Mesothelial cell of epicardium (in vitro differentiated cells): ENCODE measurements around the gene PDE2A. TPM values are rescaled to one million over a fixed set of nuclear protein-coding genes. Genes with fewer than 3 reads are reported as not detected.
A peak's percentile ranks its signal among the peaks of the same experiment; 100 is the strongest.

Experiments used
- DNase-seq, 2 experiments: peaks; one replicate each; pipeline ENCODE4 v3.0.0; 2021; ENCODE audit warnings: low spot score in 2 of 2; ENCODE audit not compliant: unreplicated experiment in 2 of 2
- H3K27ac Mint-ChIP-seq: 2 replicates; pipeline ENCODE4 v1.8.0; 2021; ENCODE audit warnings: mixed read lengths
- H3K27me3 Mint-ChIP-seq: 2 replicates; pipeline ENCODE4 v1.8.0; 2021; ENCODE audit warnings: low read depth, mixed read lengths
- H3K36me3 Mint-ChIP-seq: 2 replicates; pipeline ENCODE4 v1.8.0; 2021; ENCODE audit warnings: mixed read lengths
- H3K4me1 Mint-ChIP-seq: 2 replicates; pipeline ENCODE4 v1.8.0; 2021; ENCODE audit warnings: mixed read lengths
- H3K4me3 Mint-ChIP-seq: 2 replicates; pipeline ENCODE4 v1.8.0; 2021; ENCODE audit warnings: mild to moderate bottlenecking, moderate library complexity, mixed read lengths
- H3K9me3 Mint-ChIP-seq: 2 replicates; pipeline ENCODE4 v1.8.0; 2021; ENCODE audit warnings: mixed read lengths
- total RNA-seq: library from RNA; stranded (reverse); gene quantifications from 3 replicates; pipeline ENCODE4 v1.2.1, GENCODE V29; 2021
- TF ChIP-seq, protein P1 (sequence below): fragments of 200-600 bp; sonication (generic); IDR thresholded peaks from one replicate; pipeline ENCODE4 v1.5.0; 2021; ENCODE audit warnings: antibody characterized with exemption; ENCODE audit not compliant: unreplicated experiment

PDE2A gene
- total RNA-seq, 1 donor from 2014 or later = 1.1 TPM

GRCh38 chr11:72594493-72595291 is 79.5 kb downstream of the PDE2A start:
- Mint-ChIP-seq H3K36me3 (no peaks in the 10 kb centered on the region), H3K27ac (no peak overlapping the region), H3K4me1 (peaks cover 6% of the 10 kb centered on the region), H3K4me3 (no peak overlapping the region), H3K9me3 (no peaks in the 10 kb centered on the region), H3K27me3 (peaks cover 88% of the 10 kb centered on the region)
- DNase-seq = no peak
- TF ChIP-seq, protein P1, sequence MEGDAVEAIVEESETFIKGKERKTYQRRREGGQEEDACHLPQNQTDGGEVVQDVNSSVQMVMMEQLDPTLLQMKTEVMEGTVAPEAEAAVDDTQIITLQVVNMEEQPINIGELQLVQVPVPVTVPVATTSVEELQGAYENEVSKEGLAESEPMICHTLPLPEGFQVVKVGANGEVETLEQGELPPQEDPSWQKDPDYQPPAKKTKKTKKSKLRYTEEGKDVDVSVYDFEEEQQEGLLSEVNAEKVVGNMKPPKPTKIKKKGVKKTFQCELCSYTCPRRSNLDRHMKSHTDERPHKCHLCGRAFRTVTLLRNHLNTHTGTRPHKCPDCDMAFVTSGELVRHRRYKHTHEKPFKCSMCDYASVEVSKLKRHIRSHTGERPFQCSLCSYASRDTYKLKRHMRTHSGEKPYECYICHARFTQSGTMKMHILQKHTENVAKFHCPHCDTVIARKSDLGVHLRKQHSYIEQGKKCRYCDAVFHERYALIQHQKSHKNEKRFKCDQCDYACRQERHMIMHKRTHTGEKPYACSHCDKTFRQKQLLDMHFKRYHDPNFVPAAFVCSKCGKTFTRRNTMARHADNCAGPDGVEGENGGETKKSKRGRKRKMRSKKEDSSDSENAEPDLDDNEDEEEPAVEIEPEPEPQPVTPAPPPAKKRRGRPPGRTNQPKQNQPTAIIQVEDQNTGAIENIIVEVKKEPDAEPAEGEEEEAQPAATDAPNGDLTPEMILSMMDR = no peak

DNA sequence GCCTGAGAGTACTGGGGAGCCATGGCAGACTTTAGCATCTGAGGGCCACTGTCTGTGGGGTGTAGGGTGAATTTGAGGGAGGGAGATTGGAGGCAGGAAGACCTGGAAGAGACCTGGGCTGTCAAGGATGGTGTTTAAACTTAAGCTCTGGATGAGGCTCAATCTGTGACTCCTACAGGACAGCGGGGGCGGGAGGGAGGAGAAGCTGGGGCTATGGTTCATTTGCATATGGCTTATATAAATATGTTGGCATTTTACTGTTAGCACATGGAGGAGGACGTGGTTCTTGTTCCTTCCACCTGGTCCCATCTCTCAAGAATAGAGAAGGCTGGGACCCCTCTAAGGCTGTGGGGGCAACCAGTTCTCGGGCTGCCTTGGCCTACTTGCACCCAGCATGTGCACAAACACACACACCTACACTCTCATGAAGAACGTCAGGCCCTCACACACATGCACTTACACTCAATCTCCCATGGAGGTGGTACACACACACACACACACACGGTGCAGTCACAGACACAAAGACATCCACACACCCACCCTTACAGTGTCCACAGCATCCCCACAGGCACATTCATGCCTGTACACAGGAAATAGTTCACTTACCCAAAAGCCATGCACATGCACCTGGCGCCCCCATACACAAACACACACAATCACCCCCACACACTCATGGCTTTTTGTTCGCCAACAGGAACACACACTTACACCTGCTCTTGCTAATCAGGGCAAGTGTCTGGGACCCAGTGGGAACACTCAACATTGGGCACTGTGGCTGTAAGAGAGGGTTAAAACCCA is 81.3 kb downstream of the PDE2A start:
- H3K9me3 Mint-ChIP-seq = no peaks in the 10 kb centered on the region
- no peak overlapping the region for H3K4me3 Mint-ChIP-seq
- peaks cover 7% of the 10 kb centered on the region for H3K4me1 Mint-ChIP-seq
- TF ChIP-seq, protein P1 = no peak
- no peak for DNase-seq
- H3K27ac Mint-ChIP-seq = no peak overlapping the region
- H3K27me3 Mint-ChIP-seq = peaks cover 90% of the 10 kb centered on the region
- no peaks in the 10 kb centered on the region for H3K36me3 Mint-ChIP-seq

DNA sequence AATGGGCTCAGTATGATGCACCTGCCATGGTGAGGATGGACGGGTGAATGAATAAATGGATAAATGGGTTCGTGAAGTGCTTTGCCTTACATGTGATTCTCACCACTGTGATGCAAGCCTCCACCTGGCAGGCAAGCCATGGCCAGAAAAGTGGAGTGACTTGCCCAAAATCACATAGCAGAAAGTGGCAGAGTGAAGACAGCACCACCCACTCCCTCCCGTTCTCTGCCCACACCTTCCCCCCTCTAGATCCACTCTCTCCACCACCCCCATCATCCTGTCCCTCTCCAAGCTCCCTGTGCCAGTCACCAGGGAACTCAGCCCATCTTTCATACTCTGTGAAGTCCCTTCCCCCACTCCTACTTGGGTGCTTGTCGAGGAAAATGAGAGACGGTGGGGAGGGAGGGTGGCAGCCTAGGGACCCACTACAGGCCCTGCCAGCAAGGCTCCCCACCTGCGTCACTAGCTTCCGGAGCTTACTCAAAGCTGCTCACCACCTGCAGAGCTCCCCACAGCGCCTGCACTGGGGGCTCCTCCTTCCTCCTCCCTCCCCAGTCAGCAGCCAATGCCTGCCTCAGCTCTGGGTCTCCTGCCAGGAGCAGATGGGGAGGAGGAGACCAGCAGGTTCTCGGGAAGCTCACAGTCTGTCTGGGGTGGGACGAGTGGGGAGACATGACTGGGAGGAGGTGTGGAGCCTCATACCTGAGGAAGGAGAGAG is 82.3 kb downstream of the PDE2A start:
- TF ChIP-seq, protein P1 = no peak
- H3K4me1 Mint-ChIP-seq = peaks cover 7% of the 10 kb centered on the region
- H3K36me3 Mint-ChIP-seq = no peaks in the 10 kb centered on the region
- peaks cover 92% of the 10 kb centered on the region for H3K27me3 Mint-ChIP-seq
- no peak overlapping the region for H3K4me3 Mint-ChIP-seq
- no peak for DNase-seq
- no peaks in the 10 kb centered on the region for H3K9me3 Mint-ChIP-seq
- H3K27ac Mint-ChIP-seq = no peak overlapping the region

DNA sequence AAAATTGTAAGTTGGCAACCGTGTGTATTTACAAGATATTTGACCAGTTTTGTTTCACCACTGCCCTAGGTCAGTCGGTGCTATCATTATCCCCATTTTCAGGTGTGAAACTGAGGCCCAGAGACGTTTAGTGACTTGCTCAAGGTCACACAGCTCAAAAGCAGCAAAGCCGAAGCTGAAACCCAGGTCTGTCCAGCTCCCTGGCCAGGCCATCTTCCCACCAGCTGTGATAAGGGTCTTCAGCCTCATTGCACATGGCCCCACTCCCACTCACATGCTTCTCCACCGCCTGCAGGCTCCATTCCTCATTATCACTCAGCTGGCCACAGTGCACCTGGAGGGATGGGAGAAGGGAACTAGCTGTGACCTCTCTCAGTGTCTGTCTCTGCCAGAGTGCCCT is 83.2 kb downstream of the PDE2A start:
- TF ChIP-seq, protein P1 = no peak
- Mint-ChIP-seq H3K36me3 (no peaks in the 10 kb centered on the region), H3K9me3 (no peaks in the 10 kb centered on the region), H3K27ac (no peak overlapping the region), H3K4me1 (peaks cover 7% of the 10 kb centered on the region), H3K4me3 (peak overlapping the region; percentile 18), H3K27me3 (peaks cover 94% of the 10 kb centered on the region)
- DNase-seq = no peak

DNA sequence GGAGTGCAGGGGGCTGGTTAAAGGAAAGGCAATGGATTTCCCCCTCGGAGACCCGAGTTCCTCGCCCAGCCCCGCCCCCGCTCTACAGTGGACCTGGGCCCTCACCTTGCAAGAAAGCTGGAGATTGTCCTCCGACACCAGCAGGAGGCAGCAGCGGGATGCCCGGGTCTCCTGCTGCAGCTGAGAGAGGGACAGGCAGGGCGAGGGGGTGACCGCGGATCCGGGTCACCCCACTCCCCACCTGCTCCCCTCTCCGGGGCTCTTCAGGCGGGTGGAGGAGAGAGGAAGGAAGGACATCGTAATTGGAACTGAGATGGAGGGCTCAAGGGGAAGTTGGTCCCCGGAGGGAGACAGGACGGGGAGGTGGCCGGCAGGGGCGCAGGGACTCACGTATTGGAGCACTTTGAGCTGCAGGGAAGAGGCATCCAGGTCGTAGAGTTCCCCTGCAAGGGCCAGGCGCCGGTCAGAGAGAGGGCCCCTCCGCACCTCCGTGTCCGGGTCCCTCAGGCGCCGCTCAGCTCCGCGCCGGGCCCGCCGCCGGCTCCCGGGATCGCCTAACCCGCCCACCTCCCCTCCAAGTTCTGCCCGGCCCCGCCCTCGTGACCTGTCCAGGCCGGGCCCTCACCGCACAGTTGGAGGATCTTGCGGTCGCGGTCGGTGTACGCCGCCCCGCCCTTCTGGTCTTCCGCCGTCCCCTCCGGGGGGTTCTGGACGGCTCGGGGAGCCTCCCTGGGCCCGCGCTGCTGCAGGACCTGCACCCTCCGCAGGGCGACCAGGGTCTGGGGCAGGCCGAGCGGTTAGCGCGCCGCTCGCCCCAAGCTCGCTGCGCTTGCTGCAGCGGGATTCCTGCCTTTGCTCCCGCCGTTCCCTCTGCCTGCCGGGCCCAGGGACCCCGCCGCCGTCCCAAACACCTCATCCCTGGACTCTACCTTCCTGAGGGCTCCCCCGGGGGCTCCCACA is 84.1 kb downstream of the PDE2A start:
- Mint-ChIP-seq H3K27me3 (peaks cover 96% of the 10 kb centered on the region), H3K27ac (no peak overlapping the region), H3K36me3 (no peaks in the 10 kb centered on the region), H3K9me3 (no peaks in the 10 kb centered on the region), H3K4me1 (peaks cover 11% of the 10 kb centered on the region), H3K4me3 (peak overlapping the region; percentile 69)
- TF ChIP-seq, protein P1 = peak; percentile 29
- DNase-seq = peak; percentile 42 to 65
